CD4-positive, alpha-beta memory T cell (primary cell): ENCODE results near the gene NAA15. TPM values are rescaled to one million over a fixed set of nuclear protein-coding genes. Genes with fewer than 3 reads are reported as not detected.

Experiments used
- CTCF ChIA-PET: fragments of 350-600 bp; sonication (Branson Sonifier 250); formaldehyde crosslinking; loops from one replicate; lab custom pipeline; 2021; ENCODE audit warnings: inconsistent platforms; ENCODE audit not compliant: partially characterized antibody; lab: Charles Lee
- POLR2A ChIA-PET: fragments of 350-600 bp; sonication (Branson Sonifier 250); formaldehyde crosslinking; loops from one replicate; lab custom pipeline; 2021; ENCODE audit not compliant: partially characterized antibody; lab: Charles Lee
- DNase-seq, 5 donors: peaks; one replicate each; pipeline versions ENCODE4 v3.0.0 to v3.0.0-alpha.2; 2020 to 2022; ENCODE audit warnings: mixed read lengths in 1 of 5
- H3K27ac ChIP-seq: one replicate; pipeline ENCODE4 v1.7.0; 2013; ENCODE audit warnings: low read depth, low read length
- H3K27me3 ChIP-seq: 2 replicates; pipeline ENCODE4 v1.7.0; 2013; ENCODE audit warnings: mild to moderate bottlenecking, low read length, moderate library complexity; ENCODE audit not compliant: insufficient read depth
- H3K36me3 ChIP-seq: 2 replicates; pipeline ENCODE4 v1.7.0; 2013; ENCODE audit warnings: mild to moderate bottlenecking, low read length, moderate library complexity; ENCODE audit not compliant: insufficient read depth
- H3K4me1 ChIP-seq: 2 replicates; pipeline ENCODE4 v1.7.0; 2013; ENCODE audit warnings: mild to moderate bottlenecking, low read length, moderate library complexity; ENCODE audit not compliant: insufficient read depth
- H3K4me3 ChIP-seq, 2 donors: one replicate each; pipeline ENCODE4 v1.7.0; 2013; ENCODE audit warnings: low read length in 2 of 2, mild to moderate bottlenecking in 1 of 2
- H3K9me3 ChIP-seq, 2 donors: one replicate each; pipeline ENCODE4 v1.7.0; 2013; ENCODE audit warnings: low read length in 2 of 2, control low read depth in 1 of 2; ENCODE audit not compliant: control insufficient read depth in 1 of 2
- H3K27ac Mint-ChIP-seq, 7 donors: one replicate each; pipeline ENCODE4 v1.8.0; 2020 to 2021; ENCODE audit warnings: mixed read lengths in 7 of 7, mild to moderate bottlenecking in 6 of 7, inconsistent platforms in 3 of 7, moderate library complexity in 3 of 7
- H3K27me3 Mint-ChIP-seq, 2 donors: one replicate each; pipeline ENCODE4 v1.8.0; 2020 to 2021; ENCODE audit warnings: mixed read lengths in 2 of 2
- H3K36me3 Mint-ChIP-seq, 2 donors: one replicate each; pipeline ENCODE4 v1.8.0; 2020 to 2021; ENCODE audit warnings: mixed read lengths in 2 of 2, inconsistent platforms in 1 of 2, mild to moderate bottlenecking in 1 of 2
- H3K4me1 Mint-ChIP-seq, 4 donors: one replicate each; pipeline ENCODE4 v1.8.0; 2020 to 2021; ENCODE audit warnings: mixed read lengths in 4 of 4, mild to moderate bottlenecking in 1 of 4
- H3K4me3 Mint-ChIP-seq, 8 donors: one replicate each; pipeline ENCODE4 v1.8.0; 2020 to 2021; ENCODE audit warnings: mixed read lengths in 8 of 8, mild to moderate bottlenecking in 7 of 8, moderate library complexity in 6 of 8, inconsistent platforms in 3 of 8
- H3K9me3 Mint-ChIP-seq, 8 donors: one replicate each; pipeline ENCODE4 v1.8.0; 2020 to 2021; ENCODE audit warnings: mixed read lengths in 8 of 8, mild to moderate bottlenecking in 5 of 8, inconsistent platforms in 3 of 8, moderate library complexity in 1 of 8
- intact Hi-C: fragments of 100-400 bp; cut with micrococcal nuclease; formaldehyde crosslinking; loops from one replicate; pipeline ENCODE4 v1.15.1; 2023
- polyA plus RNA-seq, 2 donors: library from polyadenylated mRNA; unstranded; fragments of 300-500 nt; fragmentation: Illumina TruSeq; gene quantifications; one replicate each; pipeline ENCODE4 v1.2.3, GENCODE V29; 2021
- total RNA-seq, 2 experiments: library from RNA; stranded (reverse); gene quantifications; one replicate each; pipeline ENCODE4 v1.2.3, GENCODE V29; 2021

NAA15 gene
- total and polyA plus RNA-seq, 4 experiments from 2014 or later: 18.6 to 47.7 (median 46.2) TPM

- H3K9me3 ChIP-seq: no peaks in the 10 kb centered on the region
- H3K36me3 Mint-ChIP-seq: no peaks in the 10 kb centered on the region
- H3K27me3 ChIP-seq: peaks cover 24% of the 10 kb centered on the region
- no peak overlapping the region for H3K27ac ChIP-seq
- no peak overlapping the region for H3K27ac Mint-ChIP-seq
- peaks cover 17% of the 10 kb centered on the region for H3K4me1 ChIP-seq
- intact Hi-C loops: no loop called here
- peak overlapping the region in 7 of 8 donors; percentile 71 to 89 (median 76) for H3K4me3 Mint-ChIP-seq
- no peak for DNase-seq
- peaks cover 7 to 19% (median 12%) of the 10 kb centered on the region in 4 donors for H3K4me1 Mint-ChIP-seq
- peaks cover 0 to 4% (median 0%) of the 10 kb centered on the region in 8 donors for H3K9me3 Mint-ChIP-seq
- no peak overlapping the region for H3K4me3 ChIP-seq
- ChIA-PET CTCF (interaction anchor here (0.6 kb wide), 1 partner anchor 58 kb away, joined by 3 read pairs; no protein-coding TSS in a partner anchor), POLR2A (no interaction called here)
- peaks cover 31 to 40% of the 10 kb centered on the region in 2 donors for H3K27me3 Mint-ChIP-seq
- H3K36me3 ChIP-seq: no peaks in the 10 kb centered on the region
Observed at GRCh38 chr4:139278485-139278884, 22.8 kb upstream of the NAA15 start.

- H3K4me3 ChIP-seq: peak overlapping the region; percentile 15 to 44
- H3K27me3 Mint-ChIP-seq: peaks cover 31 to 39% of the 10 kb centered on the region in 2 donors
- peaks cover 7 to 19% (median 12%) of the 10 kb centered on the region in 4 donors for H3K4me1 Mint-ChIP-seq
- H3K27ac Mint-ChIP-seq: no peak overlapping the region
- H3K4me3 Mint-ChIP-seq: peak overlapping the region; percentile 71 to 89 (median 80)
- peaks cover 17% of the 10 kb centered on the region for H3K4me1 ChIP-seq
- no peak overlapping the region for H3K27ac ChIP-seq
- intact Hi-C loops: no loop called here
- peak in 1 of 5 donors; percentile 14 for DNase-seq
- peaks cover 0 to 4% (median 0%) of the 10 kb centered on the region in 8 donors for H3K9me3 Mint-ChIP-seq
- ChIA-PET CTCF (interaction anchor here (0.6 kb wide), 1 partner anchor 59 kb away, joined by 3 read pairs; no protein-coding TSS in a partner anchor), POLR2A (interaction anchor here (1.1 kb wide), 1 partner anchor 23 kb away, joined by 3 read pairs; the partner anchor contains the start of genes NAA15 and NDUFC1)
- H3K27me3 ChIP-seq: peaks cover 24% of the 10 kb centered on the region
- H3K36me3 ChIP-seq: no peaks in the 10 kb centered on the region
- peaks cover 1 to 6% of the 10 kb centered on the region in 2 donors for H3K36me3 Mint-ChIP-seq
- no peaks in the 10 kb centered on the region for H3K9me3 ChIP-seq
Observed at GRCh38 chr4:139278912-139279759, 22.2 kb upstream of the NAA15 start.

- Histone ChIP-seq H3K36me3 (no peaks in the 10 kb centered on the region), H3K4me3 (peak within 1 kb of the TSS; percentile 15 to 44), H3K4me1 (peaks cover 17% of the 10 kb centered on the region), H3K27me3 (peaks cover 24% of the 10 kb centered on the region), H3K27ac (no peak within 1 kb of the TSS), H3K9me3 (no peaks in the 10 kb centered on the region)
- intact Hi-C loops: no loop called here
- Mint-ChIP-seq H3K27me3 (peaks cover 30 to 38% of the 10 kb centered on the region in 2 donors), H3K9me3 (peaks cover 0 to 10% (median 7%) of the 10 kb centered on the region in 8 donors), H3K36me3 (peaks cover 6 to 14% of the 10 kb centered on the region in 2 donors), H3K4me1 (peaks cover 7 to 19% (median 12%) of the 10 kb centered on the region in 4 donors), H3K27ac (no peak within 1 kb of the TSS), H3K4me3 (peak within 1 kb of the TSS; percentile 71 to 89 (median 80))
- ChIA-PET CTCF (interaction anchor here (1.0 kb wide), 1 partner anchor 21 kb away, joined by 3 read pairs; no protein-coding TSS in a partner anchor), POLR2A (interaction anchor here (1.1 to 1.2 kb wide), 2 partner anchors 16 to 22 kb away, joined by 3 read pairs; partner anchors contain the start of genes NAA15 and NDUFC1)
- DNase-seq: no peak
Observed at GRCh38 chr4:139279760-139280620, 21.3 kb upstream of the NAA15 start, which contains the start of gene MGARP. TSS of gene MGARP (minus strand) at chr4:139280225. CDS start at chr4:139280158, 67 bp downstream.

DNA sequence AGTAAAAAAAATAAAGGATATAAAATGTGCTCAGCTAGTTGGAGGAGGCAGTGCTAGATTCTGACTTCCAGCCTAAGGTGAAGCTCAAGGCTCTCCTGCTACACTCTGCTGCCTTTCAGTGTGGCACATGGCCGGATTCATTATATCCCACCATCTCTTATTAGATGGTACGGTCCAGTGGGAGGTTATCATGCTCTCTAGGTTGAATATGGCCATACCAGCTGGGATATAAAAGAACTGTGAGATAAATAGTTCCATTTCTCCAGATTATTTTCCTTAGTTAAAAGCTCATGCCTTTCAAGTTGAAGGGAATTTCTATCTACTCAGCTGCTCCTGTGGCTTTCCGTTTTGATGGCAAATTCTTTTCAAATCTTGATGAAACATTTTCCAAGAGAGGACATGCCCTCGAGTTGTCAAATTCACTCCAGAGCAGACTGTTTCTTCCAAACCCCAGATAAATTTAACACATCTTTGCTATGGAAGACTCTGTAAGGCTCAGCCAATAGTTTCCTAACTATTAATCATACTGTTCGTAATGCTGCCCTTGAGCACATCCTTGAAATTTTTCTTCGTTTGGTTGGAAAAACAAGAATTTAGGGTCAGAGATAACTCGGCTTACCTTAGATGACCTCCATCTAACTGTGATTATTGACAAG lies 19.1 kb upstream of the NAA15 start:
- Mint-ChIP-seq H3K27me3 (peaks cover 22 to 27% of the 10 kb centered on the region in 2 donors), H3K4me3 (no peak overlapping the region)
- POLR2A ChIA-PET: no interaction called here

DNA sequence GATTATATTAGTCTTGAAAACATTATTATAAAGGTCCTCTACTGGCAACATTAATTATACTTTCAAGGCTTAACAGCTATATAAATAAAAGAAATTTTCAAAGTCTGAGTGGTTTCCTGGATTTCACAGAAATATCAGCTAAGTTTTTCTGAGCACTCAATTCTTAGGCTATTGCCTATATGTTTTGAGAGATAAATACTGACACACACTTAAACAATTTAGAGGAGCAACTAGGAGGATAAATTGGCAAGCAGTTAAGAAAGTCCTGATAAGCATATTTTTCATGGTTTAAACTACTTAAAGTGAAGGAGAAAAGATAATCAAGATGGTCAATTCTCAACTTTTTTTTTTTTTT lies 18.6 kb upstream of the NAA15 start:
- Mint-ChIP-seq H3K27me3 (peaks cover 21 to 25% of the 10 kb centered on the region in 2 donors), H3K36me3 (peaks cover 15 to 20% of the 10 kb centered on the region in 2 donors), H3K4me1 (peaks cover 7 to 19% (median 12%) of the 10 kb centered on the region in 4 donors), H3K9me3 (peaks cover 0 to 15% (median 10%) of the 10 kb centered on the region in 8 donors), H3K4me3 (no peak overlapping the region), H3K27ac (no peak overlapping the region)
- Histone ChIP-seq H3K4me3 (no peak overlapping the region), H3K4me1 (peaks cover 17% of the 10 kb centered on the region), H3K27ac (no peak overlapping the region), H3K9me3 (no peaks in the 10 kb centered on the region), H3K27me3 (peaks cover 20% of the 10 kb centered on the region), H3K36me3 (no peaks in the 10 kb centered on the region)
- CTCF ChIA-PET: interaction anchor here (0.7 to 6.5 kb wide), 3 partner anchors 13 to 185 kb away, joined by 3 to 37 read pairs (median 4); no protein-coding TSS in a partner anchor
- POLR2A ChIA-PET: no interaction called here
- DNase-seq: no peak
- intact Hi-C loops: no loop called here

More for the DNA sequence above, 19.1 kb upstream of the NAA15 start:
- no peaks in the 10 kb centered on the region for H3K36me3 ChIP-seq
- peaks cover 17% of the 10 kb centered on the region for H3K4me1 ChIP-seq
- peaks cover 20% of the 10 kb centered on the region for H3K27me3 ChIP-seq
- H3K27ac ChIP-seq: no peak overlapping the region
- DNase-seq: no peak
- H3K9me3 ChIP-seq: no peaks in the 10 kb centered on the region
- Mint-ChIP-seq H3K27ac (no peak overlapping the region), H3K4me1 (peaks cover 7 to 19% (median 12%) of the 10 kb centered on the region in 4 donors), H3K9me3 (peaks cover 0 to 15% (median 10%) of the 10 kb centered on the region in 8 donors), H3K36me3 (peaks cover 13 to 20% of the 10 kb centered on the region in 2 donors)
- H3K4me3 ChIP-seq: no peak overlapping the region
- CTCF ChIA-PET: interaction anchor here (0.7 to 6.5 kb wide), 5 partner anchors 10 to 184 kb away, joined by 3 to 37 read pairs (median 3); no protein-coding TSS in a partner anchor
- intact Hi-C loops: no loop called here

DNA sequence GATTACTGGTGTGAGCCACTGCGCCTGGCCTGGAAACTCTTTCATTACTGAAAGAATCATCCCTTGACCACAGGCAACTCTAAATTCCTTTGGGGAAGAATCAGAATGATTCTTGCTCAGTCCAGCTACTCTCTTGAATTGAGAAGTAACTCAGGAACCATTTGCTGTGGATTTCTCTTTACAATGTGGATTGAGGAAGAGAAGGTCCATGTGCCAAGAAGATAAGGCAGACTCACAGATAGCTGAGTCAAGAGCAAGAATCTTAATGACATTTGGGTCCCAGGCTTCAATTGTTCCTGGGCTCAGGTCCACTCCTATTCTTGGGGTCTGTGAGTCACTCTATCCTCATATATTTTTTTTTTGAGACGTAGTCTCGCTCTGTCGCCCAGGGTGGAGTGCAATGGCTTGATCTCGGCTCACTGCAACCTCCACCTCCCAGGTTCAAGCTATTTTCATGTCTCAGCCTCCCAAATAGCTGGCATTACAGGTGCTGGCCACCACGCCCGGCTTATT lies 15.1 kb upstream of the NAA15 start:
- Mint-ChIP-seq H3K36me3 (peaks cover 33 to 35% of the 10 kb centered on the region in 2 donors), H3K9me3 (peaks cover 0 to 12% (median 9%) of the 10 kb centered on the region in 8 donors), H3K27ac (no peak overlapping the region), H3K27me3 (peaks cover 0 to 1% of the 10 kb centered on the region in 2 donors), H3K4me1 (no peaks in the 10 kb centered on the region), H3K4me3 (no peak overlapping the region)
- H3K4me3 ChIP-seq: no peak overlapping the region
- intact Hi-C loops: no loop called here
- H3K9me3 ChIP-seq: no peaks in the 10 kb centered on the region
- no peak overlapping the region for H3K27ac ChIP-seq
- ChIA-PET CTCF (interaction anchor here (6.5 kb wide), 1 partner anchor 10 kb away, joined by 37 read pairs; no protein-coding TSS in a partner anchor), POLR2A (interaction anchor here (1.0 kb wide), 1 partner anchor 14 kb away, joined by 4 read pairs; no protein-coding TSS in a partner anchor)
- H3K36me3 ChIP-seq: peaks cover 4% of the 10 kb centered on the region
- no peaks in the 10 kb centered on the region for H3K4me1 ChIP-seq
- H3K27me3 ChIP-seq: no peaks in the 10 kb centered on the region
- DNase-seq: no peak
